SK-N-SH (cell line): Measurements from ENCODE around the gene KRTAP10-2. TPM values are rescaled to one million over a fixed set of nuclear protein-coding genes. Genes with fewer than 3 reads are reported as not detected.

Experiments used
- CTCF ChIA-PET: fragments of 300-600, 350-600 bp; formaldehyde crosslinking; extraction: SDS; loops from one replicate; lab custom pipeline; 2021; lab: Yijun Ruan, JAX
- POLR2A ChIA-PET: fragments of 350-600 bp; sonication (Branson Sonifier 250); formaldehyde crosslinking; extraction: SDS; loops from one replicate; lab custom pipeline; 2020; ENCODE audit warnings: antibody characterized with exemption, inconsistent platforms; lab: Yijun Ruan, JAX
- DNase-seq: peaks from one replicate; pipeline ENCODE4 v3.0.0; 2012
- H2AFZ ChIP-seq: fragments of 200-600 bp; sonication (generic); 2 replicates; pipeline ENCODE4 v1.8.1; 2016; ENCODE audit warnings: antibody characterized with exemption, mild to moderate bottlenecking, low read depth
- H3F3A ChIP-seq: fragments of 200-600 bp; sonication (generic); replicated peaks from 2 replicates; pipeline ENCODE3; 2016; ENCODE audit warnings: antibody characterized with exemption, mild to moderate bottlenecking; ENCODE audit not compliant: insufficient read depth
- H3K27ac ChIP-seq, 2 experiments: fragments of 200-500 bp in 1 of 2; fragments of 200-600 bp in 1 of 2; sonication (Bioruptor generic) in 1 of 2; sonication (generic), shearing (Covaris generic) in 1 of 2; 2 replicates each; pipeline versions ENCODE4 v1.5.1 to v1.6.1; 2014 to 2016; ENCODE audit warnings: low read depth in 2 of 2, inconsistent platforms in 1 of 2, low read length in 1 of 2, mild to moderate bottlenecking in 1 of 2, mixed read lengths in 1 of 2
- H3K27me3 ChIP-seq: fragments of 200-600 bp; sonication (generic), shearing (Covaris generic); 2 replicates; pipeline ENCODE4 v1.6.1; 2016; ENCODE audit warnings: mixed run types; ENCODE audit not compliant: insufficient read depth
- H3K36me3 ChIP-seq, 2 experiments: fragments of 200-500 bp in 1 of 2; fragments of 200-600 bp in 1 of 2; sonication (Bioruptor generic) in 1 of 2; sonication (generic) in 1 of 2; replicated peaks in 1 of 2; 2 replicates each; pipeline versions ENCODE3 to v1.5.1; 2014 to 2016; ENCODE audit warnings: low read length in 1 of 2, mild to moderate bottlenecking in 1 of 2; ENCODE audit not compliant: insufficient read depth in 2 of 2, control insufficient read depth in 1 of 2
- H3K4me1 ChIP-seq, 2 experiments: fragments of 200-500 bp in 1 of 2; fragments of 200-600 bp in 1 of 2; sonication (Bioruptor generic) in 1 of 2; sonication (generic), shearing (Covaris generic) in 1 of 2; 2 replicates each; pipeline versions ENCODE4 v1.5.1 to v1.6.1; 2014 to 2016; ENCODE audit warnings: low read depth in 1 of 2, low read length in 1 of 2, mixed run types in 1 of 2; ENCODE audit not compliant: insufficient read depth in 2 of 2, control insufficient read depth in 1 of 2
- H3K4me2 ChIP-seq: fragments of 200-600 bp; sonication (generic), shearing (Covaris generic); 2 replicates; pipeline ENCODE4 v1.6.1; 2017; ENCODE audit warnings: mixed run types
- H3K4me3 ChIP-seq, 2 experiments: fragments of 200-500 bp in 1 of 2; fragments of 200-600 bp in 1 of 2; sonication (Bioruptor generic) in 1 of 2; sonication (generic), shearing (Covaris generic) in 1 of 2; 2 replicates each; pipeline versions ENCODE4 v1.5.1 to v1.8.1; 2014 to 2016; ENCODE audit warnings: low read depth in 2 of 2, inconsistent platforms in 1 of 2, low read length in 1 of 2, mild to moderate bottlenecking in 1 of 2, mixed read lengths in 1 of 2, moderate library complexity in 1 of 2
- H3K79me2 ChIP-seq: fragments of 200-600 bp; sonication (generic); 2 replicates; pipeline ENCODE4 v1.8.1; 2017; ENCODE audit warnings: mild to moderate bottlenecking; ENCODE audit not compliant: insufficient read depth
- H3K9ac ChIP-seq: fragments of 200-600 bp; sonication (generic); 2 replicates; pipeline ENCODE4 v1.6.1; 2017; ENCODE audit warnings: mixed run types
- H3K9me2 ChIP-seq: fragments of 200-600 bp; sonication (generic); 2 replicates; pipeline ENCODE4 v1.6.1; 2017; ENCODE audit warnings: mixed run types
- H3K9me3 ChIP-seq: fragments of 200-600 bp; sonication (generic); 2 replicates; pipeline ENCODE4 v1.6.1; 2017; ENCODE audit warnings: mixed run types, mild to moderate bottlenecking, moderate library complexity
- H4K20me1 ChIP-seq: fragments of 200-600 bp; sonication (generic); 2 replicates; pipeline ENCODE4 v1.6.1; 2017; ENCODE audit warnings: mild to moderate bottlenecking, mixed run types; ENCODE audit not compliant: insufficient read depth
- ELF1 ChIP-seq: IDR thresholded peaks from 2 replicates; pipeline ENCODE4 v1.4.0; 2012
- EP300 ChIP-seq, 2 experiments: IDR thresholded peaks; 2 replicates each; pipeline versions ENCODE4 v1.4.0 to v1.6.1; 2012; ENCODE audit warnings: borderline replicate concordance in 1 of 2, low read depth in 1 of 2, low read length in 1 of 2
- FOSL2 ChIP-seq: IDR thresholded peaks from 2 replicates; pipeline ENCODE4 v1.4.0; 2012; ENCODE audit warnings: low read depth, mild to moderate bottlenecking, moderate library complexity, borderline replicate concordance
- FOXM1 ChIP-seq: IDR thresholded peaks from 2 replicates; pipeline ENCODE4 v1.4.0; 2012; ENCODE audit warnings: low read depth, mild to moderate bottlenecking
- NRF1 ChIP-seq: IDR thresholded peaks from 2 replicates; pipeline ENCODE4 v1.6.1; 2012; ENCODE audit warnings: low read depth, mild to moderate bottlenecking, low read length
- RAD21 ChIP-seq: IDR thresholded peaks from 2 replicates; pipeline ENCODE4 v1.6.1; 2012; ENCODE audit warnings: mild to moderate bottlenecking, low read length
- RFX5 ChIP-seq: IDR thresholded peaks from 2 replicates; pipeline ENCODE4 v1.6.1; 2012; ENCODE audit warnings: mild to moderate bottlenecking, improper control_type of control experiment, low read length
- TEAD4 ChIP-seq: IDR thresholded peaks from 2 replicates; pipeline ENCODE4 v1.4.0; 2012; ENCODE audit warnings: mild to moderate bottlenecking, borderline replicate concordance; ENCODE audit not compliant: insufficient read depth
- WGBS: methylation state at CpG from one replicate; pipeline ENCODE4 v1.1.6; 2017; ENCODE audit warnings: low lambda C conversion rate; 5-methylcytosine and 5-hydroxymethylcytosine counted together
- polyA plus RNA-seq, 3 experiments: library from polyadenylated mRNA; depleted of rRNA; stranded (reverse); fragments of >200 nt; gene quantifications; 2 replicates each; pipeline ENCODE4 v1.2.3, GENCODE V29; 2012
- TF ChIP-seq, protein P1 (sequence below): fragments of 150-350 bp; IDR thresholded peaks from 2 replicates; pipeline ENCODE4 v1.6.1; 2017; ENCODE audit warnings: antibody characterized with exemption, low read length, low read depth, borderline replicate concordance
- TF ChIP-seq, protein P2 (sequence below): IDR thresholded peaks from 2 replicates; pipeline ENCODE4 v1.4.0; 2012; ENCODE audit warnings: low read depth
- TF ChIP-seq, protein P3 (sequence below): IDR thresholded peaks from 2 replicates; pipeline ENCODE4 v1.6.1; 2012; ENCODE audit warnings: mild to moderate bottlenecking, low read depth, low read length, moderate library complexity
- TF ChIP-seq, protein P4 (sequence below): IDR thresholded peaks from 2 replicates; pipeline ENCODE4 v1.4.0; 2012; ENCODE audit warnings: low read depth, borderline replicate concordance

The KRTAP10-2 gene
- polyA plus RNA-seq, 1 of the 3 experiments (the other 2 are of a cell fraction) = not detected

DNA sequence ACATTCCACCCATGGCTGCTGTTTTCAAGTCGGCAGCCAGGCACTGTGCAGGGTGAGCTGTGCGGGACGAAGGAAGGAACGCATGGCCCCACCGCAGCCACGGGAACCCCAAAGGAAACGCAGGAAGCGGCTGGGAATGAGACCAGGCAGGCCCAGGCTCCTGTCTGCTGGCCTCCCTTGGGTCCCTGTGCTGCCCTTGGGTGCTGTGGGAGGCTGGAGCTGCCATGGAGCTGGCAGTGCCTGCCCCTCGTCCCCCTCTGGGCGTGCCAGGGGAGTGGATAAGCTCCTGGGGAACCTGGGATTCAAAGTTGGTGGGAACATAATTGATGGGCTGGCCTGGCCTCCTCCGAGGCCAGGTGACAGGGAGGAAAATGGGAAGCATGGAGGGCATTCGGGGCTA lies 17.0 kb upstream of the KRTAP10-2 start:
- H3K9me3 ChIP-seq = no peaks in the 10 kb centered on the region
- ChIA-PET POLR2A (no interaction called here), CTCF (no interaction called here)
- H3K27me3 ChIP-seq = peaks cover 38% of the 10 kb centered on the region
- no peak for TF ChIP-seq ELF1
- TF ChIP-seq, protein P1, sequence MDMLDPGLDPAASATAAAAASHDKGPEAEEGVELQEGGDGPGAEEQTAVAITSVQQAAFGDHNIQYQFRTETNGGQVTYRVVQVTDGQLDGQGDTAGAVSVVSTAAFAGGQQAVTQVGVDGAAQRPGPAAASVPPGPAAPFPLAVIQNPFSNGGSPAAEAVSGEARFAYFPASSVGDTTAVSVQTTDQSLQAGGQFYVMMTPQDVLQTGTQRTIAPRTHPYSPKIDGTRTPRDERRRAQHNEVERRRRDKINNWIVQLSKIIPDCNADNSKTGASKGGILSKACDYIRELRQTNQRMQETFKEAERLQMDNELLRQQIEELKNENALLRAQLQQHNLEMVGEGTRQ = no peak
- TF ChIP-seq, protein P2, sequence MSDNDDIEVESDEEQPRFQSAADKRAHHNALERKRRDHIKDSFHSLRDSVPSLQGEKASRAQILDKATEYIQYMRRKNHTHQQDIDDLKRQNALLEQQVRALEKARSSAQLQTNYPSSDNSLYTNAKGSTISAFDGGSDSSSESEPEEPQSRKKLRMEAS = no peak
- no peak for TF ChIP-seq FOXM1
- TF ChIP-seq TEAD4 = no peak
- no peak for TF ChIP-seq FOSL2
- TF ChIP-seq, protein P3, sequence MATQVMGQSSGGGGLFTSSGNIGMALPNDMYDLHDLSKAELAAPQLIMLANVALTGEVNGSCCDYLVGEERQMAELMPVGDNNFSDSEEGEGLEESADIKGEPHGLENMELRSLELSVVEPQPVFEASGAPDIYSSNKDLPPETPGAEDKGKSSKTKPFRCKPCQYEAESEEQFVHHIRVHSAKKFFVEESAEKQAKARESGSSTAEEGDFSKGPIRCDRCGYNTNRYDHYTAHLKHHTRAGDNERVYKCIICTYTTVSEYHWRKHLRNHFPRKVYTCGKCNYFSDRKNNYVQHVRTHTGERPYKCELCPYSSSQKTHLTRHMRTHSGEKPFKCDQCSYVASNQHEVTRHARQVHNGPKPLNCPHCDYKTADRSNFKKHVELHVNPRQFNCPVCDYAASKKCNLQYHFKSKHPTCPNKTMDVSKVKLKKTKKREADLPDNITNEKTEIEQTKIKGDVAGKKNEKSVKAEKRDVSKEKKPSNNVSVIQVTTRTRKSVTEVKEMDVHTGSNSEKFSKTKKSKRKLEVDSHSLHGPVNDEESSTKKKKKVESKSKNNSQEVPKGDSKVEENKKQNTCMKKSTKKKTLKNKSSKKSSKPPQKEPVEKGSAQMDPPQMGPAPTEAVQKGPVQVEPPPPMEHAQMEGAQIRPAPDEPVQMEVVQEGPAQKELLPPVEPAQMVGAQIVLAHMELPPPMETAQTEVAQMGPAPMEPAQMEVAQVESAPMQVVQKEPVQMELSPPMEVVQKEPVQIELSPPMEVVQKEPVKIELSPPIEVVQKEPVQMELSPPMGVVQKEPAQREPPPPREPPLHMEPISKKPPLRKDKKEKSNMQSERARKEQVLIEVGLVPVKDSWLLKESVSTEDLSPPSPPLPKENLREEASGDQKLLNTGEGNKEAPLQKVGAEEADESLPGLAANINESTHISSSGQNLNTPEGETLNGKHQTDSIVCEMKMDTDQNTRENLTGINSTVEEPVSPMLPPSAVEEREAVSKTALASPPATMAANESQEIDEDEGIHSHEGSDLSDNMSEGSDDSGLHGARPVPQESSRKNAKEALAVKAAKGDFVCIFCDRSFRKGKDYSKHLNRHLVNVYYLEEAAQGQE = no peak
- TF ChIP-seq NRF1 = no peak
- TF ChIP-seq, protein P4, sequence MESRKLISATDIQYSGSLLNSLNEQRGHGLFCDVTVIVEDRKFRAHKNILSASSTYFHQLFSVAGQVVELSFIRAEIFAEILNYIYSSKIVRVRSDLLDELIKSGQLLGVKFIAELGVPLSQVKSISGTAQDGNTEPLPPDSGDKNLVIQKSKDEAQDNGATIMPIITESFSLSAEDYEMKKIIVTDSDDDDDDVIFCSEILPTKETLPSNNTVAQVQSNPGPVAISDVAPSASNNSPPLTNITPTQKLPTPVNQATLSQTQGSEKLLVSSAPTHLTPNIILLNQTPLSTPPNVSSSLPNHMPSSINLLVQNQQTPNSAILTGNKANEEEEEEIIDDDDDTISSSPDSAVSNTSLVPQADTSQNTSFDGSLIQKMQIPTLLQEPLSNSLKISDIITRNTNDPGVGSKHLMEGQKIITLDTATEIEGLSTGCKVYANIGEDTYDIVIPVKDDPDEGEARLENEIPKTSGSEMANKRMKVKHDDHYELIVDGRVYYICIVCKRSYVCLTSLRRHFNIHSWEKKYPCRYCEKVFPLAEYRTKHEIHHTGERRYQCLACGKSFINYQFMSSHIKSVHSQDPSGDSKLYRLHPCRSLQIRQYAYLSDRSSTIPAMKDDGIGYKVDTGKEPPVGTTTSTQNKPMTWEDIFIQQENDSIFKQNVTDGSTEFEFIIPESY = no peak
- no peak for TF ChIP-seq EP300 (IDR thresholded peaks at IDR 0.05; ENCODE audit: borderline replicate concordance in 1 of 2, low read depth in 1 of 2, low read length in 1 of 2)
- no peak for TF ChIP-seq RAD21
- no peak for TF ChIP-seq RFX5
- H3F3A ChIP-seq = no peaks in the 10 kb centered on the region
- H2AFZ ChIP-seq = no peak overlapping the region
- H3K4me2 ChIP-seq = no peak overlapping the region
- no peak overlapping the region for H3K4me3 ChIP-seq
- H3K9ac ChIP-seq = no peak overlapping the region
- no peaks in the 10 kb centered on the region for H3K36me3 ChIP-seq
- no peak for DNase-seq
- WGBS = 35% methylated on average over 9 of the region's 12 CpGs
- no peak overlapping the region for H3K27ac ChIP-seq
- H3K79me2 ChIP-seq = no peaks in the 10 kb centered on the region
- no peaks in the 10 kb centered on the region for H4K20me1 ChIP-seq
- no peaks in the 10 kb centered on the region for H3K9me2 ChIP-seq
- H3K4me1 ChIP-seq = no peaks in the 10 kb centered on the region
